ENCODE results near the gene ZSWIM5.

ZSWIM5 gene

DNA sequence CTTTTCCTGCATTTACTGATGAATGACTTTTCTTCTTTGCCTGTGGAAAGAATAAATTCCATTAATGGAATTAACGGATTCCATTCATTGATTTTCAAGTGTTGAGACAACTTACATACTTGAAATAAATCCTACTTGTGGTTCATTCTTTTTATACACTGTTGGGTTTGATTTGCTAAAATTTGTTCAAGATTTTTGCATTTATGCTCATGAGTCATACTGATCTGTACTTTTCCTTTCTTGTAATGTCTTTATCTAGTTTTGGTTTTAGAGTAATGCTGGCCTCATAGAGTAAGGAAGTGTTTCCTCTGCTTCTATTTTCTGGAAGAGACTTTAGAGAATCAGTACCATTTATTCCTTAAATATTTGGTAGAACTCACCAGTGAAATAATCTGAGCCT, 180.0 kb downstream of the ZSWIM5 start:
- no peak for DNase-seq (ENCODE audit: low spot score)

DNA sequence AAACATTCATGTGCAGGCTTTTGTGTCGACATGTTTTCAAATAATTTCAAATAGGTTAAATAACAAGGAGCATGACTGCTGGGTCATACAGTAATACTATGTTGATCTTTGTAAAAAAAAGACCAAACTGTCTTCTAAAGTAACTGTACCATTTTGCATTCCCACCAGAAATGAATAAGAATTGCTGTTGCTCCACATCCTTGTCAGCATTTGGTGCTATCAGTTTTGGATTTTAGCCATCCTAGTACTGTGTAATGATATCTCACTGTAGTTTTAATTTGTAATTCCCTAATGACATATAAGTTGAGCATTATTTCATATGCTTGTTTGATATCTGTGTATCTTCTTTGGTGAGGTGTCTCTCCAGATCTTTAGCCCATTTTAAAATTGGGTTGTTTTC, 182.7 kb downstream of the ZSWIM5 start:
- no peak for DNase-seq (ENCODE audit: low spot score)

DNA sequence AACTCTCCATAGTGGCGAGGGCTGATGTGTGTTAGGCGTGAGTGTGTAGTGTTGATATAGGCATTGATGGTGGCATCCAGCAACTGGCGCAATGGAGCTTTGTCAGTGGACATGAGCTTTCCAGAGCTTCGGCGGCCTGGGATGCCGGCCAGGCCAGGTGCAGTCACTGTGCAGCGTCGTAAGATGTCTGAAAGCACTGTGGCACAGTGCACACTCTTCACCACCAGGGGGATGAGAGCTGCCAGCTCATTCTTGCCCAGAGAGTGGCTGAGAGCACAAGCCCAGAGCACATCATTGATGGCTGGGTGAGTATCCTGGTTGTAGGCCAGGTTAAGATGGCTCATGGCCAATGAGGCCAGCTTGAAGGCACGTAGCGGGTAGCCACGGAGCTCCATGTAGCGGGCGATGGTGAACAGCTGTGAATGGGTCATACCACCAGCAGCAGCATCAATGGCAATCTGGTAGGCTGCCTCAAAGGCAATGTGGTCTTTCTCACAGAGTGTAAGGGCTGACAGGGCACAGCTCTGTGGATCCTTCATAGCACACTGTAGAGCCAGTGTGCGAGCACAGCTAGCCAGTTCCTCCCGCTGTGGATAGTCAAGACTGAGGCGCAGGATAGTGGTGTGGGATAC, 187.7 kb downstream of the ZSWIM5 start:
- DNase-seq (ENCODE audit: low spot score), result no peak

DNA sequence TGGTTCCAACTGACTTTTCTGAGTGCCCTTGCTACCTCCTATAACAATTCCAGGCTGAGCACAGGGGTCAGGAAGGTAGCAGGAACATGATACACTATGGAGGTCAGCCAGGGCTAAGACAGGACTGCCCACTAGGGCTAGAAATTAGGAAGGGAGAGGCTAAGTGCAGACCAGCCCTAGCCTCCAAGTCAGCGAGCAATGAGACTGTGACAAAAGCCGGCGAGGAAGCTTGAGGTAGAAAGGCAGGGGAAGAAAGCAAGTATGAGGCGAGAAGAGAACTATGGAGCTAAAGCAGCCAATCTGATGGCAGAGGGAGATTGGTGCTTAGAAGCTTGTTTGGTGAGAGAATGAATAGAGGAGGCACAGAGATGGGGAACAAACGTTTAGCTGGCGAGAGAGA, 189.6 kb downstream of the ZSWIM5 start:
- DNase-seq (ENCODE audit: low spot score), result no peak

DNA sequence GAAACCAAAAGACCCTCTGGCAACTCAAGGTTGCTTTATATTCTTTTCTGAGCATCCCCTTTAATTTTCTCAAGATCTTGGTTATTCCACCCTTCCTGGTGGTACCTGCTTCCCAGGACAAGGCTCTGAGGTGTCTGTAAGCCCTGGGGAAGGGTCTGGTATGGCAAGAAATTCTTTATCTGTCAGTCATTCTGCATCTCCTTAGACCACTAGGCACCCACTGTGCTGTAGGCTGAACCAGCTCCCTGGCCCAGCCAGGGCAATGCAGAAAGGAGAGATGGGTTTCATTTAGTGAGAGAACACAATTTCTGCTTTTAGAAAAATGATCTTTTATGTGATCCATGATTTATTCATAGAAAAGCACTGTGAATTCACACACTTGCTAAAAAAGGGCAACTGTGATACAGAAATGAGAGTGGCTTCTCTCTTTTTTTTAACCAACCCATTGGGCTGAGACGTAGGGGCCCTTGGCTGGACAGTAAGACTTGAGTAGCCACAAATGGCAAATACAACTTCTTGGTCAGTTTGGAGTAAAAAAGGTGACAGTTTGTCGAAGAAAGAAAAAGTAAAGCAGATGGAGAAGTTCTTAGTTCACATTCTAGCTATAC, 190.2 kb downstream of the ZSWIM5 start:
- DNase-seq (ENCODE audit: low spot score), result no peak

DNA sequence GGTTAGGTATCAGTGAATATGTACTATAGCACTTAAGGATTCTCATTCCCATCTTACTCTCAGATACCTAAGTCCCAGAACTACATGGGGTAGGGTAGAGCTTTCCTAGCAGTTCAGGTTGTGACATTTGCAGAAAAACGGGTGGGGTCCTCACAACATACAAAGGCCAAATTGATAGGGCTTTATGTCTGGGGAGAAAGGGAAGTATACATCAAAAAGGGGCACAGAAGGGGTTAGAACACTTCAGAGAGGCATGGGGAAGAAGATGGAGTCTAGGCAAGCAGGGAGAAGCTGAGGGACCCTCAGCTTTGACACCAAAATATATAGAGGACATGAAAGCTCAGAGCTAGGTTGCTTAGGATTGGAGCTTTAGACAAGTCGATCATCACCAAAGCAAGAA, 190.7 kb downstream of the ZSWIM5 start:
- no peak for DNase-seq (ENCODE audit: low spot score)

DNA sequence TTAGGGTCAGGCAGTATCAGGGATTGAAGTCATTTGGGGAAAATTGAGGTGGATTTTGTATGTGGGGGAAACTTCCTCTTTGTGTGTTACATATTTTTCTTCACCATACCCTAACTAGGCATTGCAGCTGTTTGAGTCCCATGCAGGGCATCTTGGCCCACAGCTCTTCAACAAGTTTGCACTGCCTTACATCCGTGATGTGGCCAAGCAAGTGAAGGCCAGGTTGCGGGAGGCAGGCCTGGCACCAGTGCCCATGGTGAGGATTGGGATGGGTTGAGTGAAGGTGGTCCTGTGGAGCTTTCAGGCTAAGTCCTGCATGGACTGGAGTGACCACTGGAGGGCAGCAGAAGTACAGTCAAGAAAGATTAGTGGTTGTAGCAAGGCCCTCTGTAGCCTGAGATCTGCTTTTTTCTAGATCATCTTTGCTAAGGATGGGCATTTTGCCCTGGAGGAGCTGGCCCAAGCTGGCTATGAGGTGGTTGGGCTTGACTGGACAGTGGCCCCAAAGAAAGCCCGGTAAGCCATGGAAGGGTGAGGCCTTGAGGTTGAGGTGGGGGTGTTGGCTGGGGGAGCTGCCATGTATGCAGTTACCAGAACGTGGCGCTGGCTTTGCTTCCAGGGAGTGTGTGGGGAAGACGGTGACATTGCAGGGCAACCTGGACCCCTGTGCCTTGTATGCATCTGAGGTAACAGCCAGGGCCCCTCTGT, 191.9 kb downstream of the ZSWIM5 start:
- DNase-seq (ENCODE audit: low spot score), result peak; percentile 85

DNA sequence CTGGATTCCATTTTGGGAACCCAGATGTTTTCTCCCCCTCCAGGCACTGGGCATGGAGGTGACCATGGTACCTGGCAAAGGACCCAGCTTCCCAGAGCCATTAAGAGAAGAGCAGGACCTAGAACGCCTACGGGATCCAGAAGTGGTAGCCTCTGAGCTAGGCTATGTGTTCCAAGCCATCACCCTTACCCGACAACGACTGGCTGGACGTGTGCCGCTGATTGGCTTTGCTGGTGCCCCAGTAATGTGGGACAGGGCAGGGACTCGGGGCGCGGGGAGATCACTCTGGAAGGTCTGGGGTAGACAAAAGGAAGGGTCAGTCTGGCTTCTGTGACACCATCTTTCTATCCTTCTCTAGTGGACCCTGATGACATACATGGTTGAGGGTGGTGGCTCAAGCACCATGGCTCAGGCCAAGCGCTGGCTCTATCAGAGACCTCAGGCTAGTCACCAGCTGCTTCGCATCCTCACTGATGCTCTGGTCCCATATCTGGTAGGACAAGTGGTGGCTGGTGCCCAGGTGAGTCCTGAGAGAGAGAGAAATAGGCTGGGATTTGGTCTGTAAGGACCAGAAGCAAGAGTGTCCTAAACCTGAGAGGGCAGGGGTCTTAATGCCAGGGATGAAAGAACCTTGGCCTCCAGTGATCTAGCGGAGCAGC, 192.7 kb downstream of the ZSWIM5 start:
- no peak for DNase-seq (ENCODE audit: low spot score)

DNA sequence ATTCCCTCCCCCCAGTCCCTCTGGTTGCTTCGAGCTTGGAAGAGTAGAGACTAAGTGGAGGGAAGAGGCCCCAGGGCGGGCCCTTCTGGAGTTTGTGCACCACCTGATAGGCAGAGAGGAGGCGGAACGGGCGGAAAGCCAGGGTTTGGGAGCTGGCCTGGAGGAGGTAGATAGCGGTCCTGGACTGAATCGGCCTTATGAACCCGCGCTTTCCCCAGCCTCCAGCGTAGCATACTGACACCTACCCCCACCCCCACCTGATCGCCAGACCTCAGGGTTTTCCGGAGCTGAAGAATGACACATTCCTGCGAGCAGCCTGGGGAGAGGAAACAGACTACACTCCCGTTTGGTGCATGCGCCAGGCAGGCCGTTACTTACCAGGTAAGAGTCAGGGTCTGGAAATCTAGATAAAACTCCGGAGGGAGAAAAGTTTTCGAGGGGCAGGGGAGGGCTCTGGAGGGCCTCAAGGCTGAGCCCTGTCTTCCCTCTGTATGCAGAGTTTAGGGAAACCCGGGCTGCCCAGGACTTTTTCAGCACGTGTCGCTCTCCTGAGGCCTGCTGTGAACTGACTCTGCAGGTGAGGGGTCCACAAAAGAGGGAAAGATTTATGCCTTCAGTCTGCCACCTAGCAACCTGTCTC, 193.6 kb downstream of the ZSWIM5 start:
- DNase-seq (ENCODE audit: low spot score), result peak; percentile 78

DNA sequence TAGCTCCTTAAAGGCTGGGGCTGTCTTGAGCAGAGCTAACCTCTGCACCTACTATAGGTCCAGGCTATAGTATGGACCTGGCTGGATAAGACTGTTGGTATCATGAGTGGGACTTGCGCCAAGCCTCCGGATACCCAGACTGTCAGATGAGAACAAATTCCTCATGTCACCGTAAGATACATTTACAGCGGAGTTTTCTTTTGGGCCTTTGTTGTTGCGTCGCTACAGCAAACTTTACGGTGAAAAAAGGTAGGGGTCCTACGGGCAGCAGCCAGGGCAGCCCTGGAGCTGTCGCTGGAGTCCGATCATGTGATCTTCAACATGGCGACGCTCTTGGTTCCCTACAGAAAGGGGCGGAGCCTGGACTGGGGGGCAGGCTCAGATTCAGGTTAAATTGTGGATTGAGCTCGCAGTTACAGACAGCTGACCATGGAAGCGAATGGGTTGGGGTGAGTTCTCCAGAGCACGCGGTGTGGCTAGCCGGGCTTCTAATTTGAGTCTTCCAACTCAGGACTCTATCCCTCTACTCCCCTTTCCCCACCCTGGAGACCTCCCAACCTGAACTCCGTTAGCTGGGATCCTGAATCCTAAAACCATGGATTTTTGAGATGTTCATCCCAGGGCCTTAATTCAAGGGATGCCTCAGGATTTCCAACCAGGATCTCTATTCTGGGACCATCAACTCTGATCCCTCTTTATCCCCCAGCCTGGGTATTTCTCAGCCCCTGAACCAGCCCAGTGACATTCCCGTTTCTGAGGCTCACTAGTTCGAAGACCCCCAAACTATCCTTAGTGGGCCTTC, 194.4 kb downstream of the ZSWIM5 start, which contains the start of gene UROD:
UROD (plus strand) TSS at position 418 of the 802 bp plus-strand sequence; CDS start at position 430, 12 bp downstream.
- peak; percentile 88 for DNase-seq (ENCODE audit: low spot score)

DNA sequence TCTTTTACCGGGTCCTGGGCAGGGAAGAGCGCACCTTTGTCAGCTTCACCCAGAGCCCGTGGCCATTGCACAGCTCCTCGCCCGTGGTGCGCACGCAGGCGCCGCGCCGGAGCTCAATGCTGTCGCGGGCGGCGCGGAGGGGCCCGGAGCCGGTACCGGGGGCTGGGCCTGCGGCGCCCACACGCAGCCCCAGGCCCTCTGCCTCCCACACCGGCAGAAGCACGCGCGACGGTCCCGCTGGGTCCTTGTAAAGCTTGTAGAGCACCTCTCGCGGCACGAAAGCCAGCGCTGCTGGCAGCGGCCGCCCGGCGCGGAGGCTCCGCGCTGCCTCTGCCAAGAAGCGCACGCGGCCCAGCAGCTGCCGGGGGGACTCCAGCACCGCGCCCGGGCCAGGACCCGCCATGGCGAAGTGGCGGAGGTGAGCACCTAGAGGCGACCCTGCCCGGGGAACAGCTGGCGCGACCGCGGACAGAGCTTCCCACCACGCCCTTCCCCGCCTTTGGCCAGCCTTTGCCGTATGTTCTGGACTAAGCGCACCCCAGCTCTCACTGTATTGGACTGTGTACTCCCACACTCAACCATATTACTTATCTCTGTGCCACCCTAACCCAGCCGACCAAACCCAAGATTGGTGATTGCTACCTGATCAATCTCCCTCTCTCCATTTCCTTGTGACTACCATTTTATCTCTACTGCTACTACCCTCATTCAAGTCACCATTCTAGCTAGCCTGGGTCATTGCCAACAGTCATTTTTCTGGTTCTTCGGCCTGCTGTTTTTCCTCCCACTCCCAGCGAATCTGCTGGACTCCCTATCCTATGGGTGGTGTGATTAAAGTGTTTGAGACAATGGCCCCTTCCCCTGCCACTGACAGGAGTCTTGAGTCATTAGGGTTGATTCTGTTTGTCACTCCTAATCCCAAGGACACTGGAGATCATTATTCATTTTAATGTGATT, 195.3 kb downstream of the ZSWIM5 start, which contains the start of gene HECTD3:
HECTD3 (minus strand) TSS at position 470 of the 957 bp plus-strand sequence; CDS start at position 403, 67 bp downstream.
- peak; percentile 84 for DNase-seq (ENCODE audit: low spot score)

DNA sequence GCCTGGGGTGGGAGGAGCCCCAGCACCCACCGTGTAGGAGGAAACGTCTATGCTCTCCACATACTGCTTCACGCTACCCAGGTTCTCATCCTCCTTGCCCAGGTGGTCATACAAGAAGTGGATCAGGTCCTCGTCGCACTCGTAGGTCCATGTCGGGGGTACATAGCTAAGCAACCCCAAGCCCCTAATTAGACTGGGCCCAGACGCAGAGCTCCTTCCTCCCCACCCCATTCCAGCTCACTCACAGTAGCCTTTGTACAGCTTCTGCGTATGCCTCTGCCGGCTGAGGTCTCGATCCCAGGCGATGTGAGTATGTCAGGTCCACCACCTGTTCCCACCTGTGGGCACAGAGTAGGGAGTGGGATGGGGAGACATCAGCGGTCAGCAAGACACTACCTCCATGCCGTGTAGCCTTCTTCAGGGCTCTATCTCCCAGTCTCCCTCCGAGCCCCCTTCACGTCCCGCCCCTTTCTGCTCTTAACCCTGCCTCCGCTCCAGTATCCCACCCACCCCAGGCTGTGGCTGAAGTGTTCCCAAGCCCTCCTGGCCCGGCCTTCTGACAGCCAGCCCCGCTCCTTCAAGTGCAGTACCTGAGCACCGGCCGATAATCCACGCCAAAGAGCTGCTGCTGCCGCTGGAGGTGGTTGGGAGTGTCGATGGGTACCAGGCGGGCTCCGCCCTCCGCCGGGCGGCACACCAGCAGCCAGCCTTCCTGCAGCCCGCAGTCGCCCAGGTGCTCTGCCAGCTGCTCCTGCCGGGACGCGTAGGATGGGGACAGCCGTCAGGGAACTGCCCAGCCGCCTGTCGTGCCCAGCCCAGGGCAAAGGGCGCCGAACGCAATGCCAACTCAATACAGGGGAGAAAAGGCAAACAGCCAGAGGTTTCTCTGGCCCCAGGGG, 196.2 kb downstream of the ZSWIM5 start:
- no peak for DNase-seq (ENCODE audit: low spot score)

DNA sequence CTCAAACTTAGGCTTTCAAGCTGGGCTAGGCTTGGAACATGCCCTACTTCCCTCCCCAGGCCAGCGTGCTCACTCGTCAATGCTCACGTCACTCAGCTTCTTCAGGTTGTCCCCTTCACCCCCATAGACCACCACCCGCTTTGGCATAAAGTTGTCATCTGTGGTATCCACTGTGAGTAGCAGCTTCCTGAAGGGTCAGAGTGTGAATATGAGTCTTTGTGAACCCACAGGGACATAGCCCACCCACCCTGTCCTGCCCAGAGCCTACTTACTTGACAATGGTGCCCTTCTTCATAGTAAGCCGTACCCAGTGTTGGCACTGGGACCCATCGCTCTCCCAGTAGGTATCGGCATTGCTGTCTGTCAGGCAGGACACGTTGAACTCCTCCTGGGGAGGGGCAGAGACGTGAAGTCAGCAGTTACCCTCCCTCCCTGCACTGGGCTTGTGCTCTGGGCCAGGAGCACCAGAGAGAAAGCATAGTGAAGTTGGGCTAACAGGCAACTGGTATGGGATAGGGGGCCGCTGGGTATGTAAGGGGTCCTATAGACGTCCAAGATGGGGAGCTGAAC, 197.0 kb downstream of the ZSWIM5 start:
- DNase-seq (ENCODE audit: low spot score), result no peak

DNA sequence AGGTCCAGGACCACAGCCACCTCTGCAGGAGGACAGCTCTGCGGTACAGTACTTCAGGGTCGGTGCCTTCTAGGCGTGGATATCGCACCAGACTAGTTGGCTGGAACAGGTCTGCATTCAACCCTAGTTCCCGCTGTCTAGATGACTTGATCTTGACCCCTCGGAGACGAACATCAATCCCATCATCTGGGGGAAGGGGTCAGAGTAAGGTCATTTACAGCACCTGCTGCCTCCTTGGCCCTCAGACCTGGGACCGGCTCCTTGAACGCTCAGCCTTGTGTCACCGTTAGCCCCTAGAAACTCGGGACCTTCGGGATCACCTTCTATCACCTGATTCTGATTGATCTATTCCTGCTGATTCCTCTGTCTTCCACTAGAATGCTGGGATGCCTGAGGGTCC, 197.9 kb downstream of the ZSWIM5 start:
- DNase-seq (ENCODE audit: low spot score), result no peak

DNA sequence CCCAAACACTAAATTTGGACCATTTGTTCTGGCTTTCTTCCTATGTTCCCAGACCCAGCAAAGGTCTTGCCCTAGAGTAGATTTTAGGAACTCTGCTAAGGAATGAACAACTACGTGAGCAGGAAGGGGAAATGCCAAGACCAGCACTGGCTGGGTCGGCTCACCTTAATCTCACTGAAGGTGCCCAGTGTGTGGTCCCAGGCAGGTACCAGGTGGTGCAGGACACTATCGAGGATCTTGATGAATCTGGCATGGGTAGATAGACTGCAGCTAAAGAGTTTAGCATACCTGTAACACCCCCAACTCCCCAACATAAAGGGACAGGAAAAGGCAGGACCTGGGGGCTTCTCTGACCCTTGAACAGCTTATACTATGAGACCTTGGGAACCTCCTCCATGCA, 198.3 kb downstream of the ZSWIM5 start:
- DNase-seq (ENCODE audit: low spot score), result no peak

DNA sequence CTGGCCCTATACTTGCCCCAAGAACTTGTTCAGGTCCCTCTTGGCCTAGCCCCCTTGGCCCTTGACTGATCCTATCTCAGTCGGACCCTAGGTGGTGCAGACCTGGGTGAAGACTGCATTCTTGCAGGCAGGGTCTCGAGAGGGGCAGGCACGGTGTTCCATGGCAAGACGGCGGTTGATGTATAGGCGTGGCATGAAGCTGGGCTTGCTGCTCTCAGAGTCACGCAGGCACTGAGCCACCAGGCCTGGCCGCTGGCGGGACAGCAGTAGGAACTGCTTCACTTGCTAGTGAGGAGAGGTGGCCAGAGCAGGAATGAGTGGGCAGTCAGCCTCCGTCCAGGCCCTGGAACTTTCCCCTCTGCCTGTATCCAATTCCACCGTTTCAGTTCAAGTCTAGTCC, 199.1 kb downstream of the ZSWIM5 start:
- DNase-seq (ENCODE audit: low spot score), result no peak

DNA sequence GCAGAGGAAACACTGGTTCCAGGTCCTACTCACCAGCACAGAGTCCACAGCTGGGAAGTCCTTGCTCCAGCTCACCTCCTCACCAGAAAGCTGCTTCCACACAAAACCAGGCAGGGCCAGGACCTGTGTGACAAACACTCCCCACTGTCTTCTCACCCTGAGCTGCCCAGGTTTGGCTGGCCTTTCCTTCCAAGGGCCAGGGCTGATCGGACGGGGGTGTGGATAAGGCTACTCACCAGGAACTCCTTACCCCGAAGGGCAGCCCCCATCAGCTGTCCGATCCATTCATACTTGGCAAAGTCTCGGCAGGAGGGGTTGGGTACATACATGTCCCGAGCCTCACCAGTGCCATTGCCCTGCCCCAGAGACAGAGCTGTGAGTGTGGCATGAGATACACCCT, 200.6 kb downstream of the ZSWIM5 start:
- DNase-seq (ENCODE audit: low spot score), result no peak

DNA sequence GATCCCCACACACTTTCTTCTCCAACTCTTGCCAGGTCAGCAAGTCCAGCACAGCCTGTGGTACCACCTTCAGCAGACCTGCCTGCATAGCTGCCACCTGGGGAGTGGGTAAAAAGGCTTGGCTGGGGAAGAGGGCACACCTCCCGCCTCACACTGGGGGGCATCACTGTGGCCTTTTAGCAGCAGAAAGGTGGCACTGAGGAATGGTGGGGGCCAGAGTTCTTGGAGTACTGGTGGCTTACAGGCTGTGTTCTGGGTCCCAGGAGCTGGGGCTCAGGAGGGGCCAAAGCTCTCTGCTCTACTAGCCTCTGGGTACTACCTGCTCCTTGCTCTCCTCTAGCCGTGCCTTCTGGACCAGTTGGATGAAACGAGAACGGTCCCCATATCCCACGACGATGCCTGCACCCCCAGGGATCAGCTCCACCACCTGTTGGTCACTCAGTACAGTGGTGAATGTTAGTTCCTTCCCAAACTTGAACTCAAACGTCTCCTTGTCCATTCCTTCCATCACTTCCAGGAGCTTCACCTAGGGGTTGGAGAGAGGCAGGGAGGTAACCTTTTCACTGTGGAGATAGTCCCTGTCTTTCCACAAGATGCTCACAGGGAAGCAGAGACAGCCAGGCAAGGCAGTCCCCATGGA, 202.0 kb downstream of the ZSWIM5 start:
- DNase-seq (ENCODE audit: low spot score), result no peak
